ENCODE measurements around the gene TOM1L2.

The TOM1L2 gene

GRCh38 chr17:17886726-17887125 lies 85.5 kb downstream of the TOM1L2 start:
- Histone ChIP-seq H3K27ac (ENCODE audit: insufficient read depth, low read length, poor library complexity, severe bottlenecking) (no peak overlapping the region), H3K27me3 (replicated peaks; ENCODE audit: control insufficient read depth, insufficient read depth, low read length, poor library complexity, severe bottlenecking) (no peaks in the 10 kb centered on the region), H3K4me1 (ENCODE audit: control insufficient read depth, insufficient read depth, low read length, poor library complexity, severe bottlenecking) (no peaks in the 10 kb centered on the region), H3K9me3 (ENCODE audit: control insufficient read depth, low read length) (no peaks in the 10 kb centered on the region), H3K36me3 (ENCODE audit: control insufficient read depth, insufficient read depth, low read length) (peaks cover 40% of the 10 kb centered on the region), H3K4me3 (ENCODE audit: insufficient read depth, low read depth, low read length, poor library complexity, severe bottlenecking) (no peak overlapping the region)
- no peak for DNase-seq

DNA sequence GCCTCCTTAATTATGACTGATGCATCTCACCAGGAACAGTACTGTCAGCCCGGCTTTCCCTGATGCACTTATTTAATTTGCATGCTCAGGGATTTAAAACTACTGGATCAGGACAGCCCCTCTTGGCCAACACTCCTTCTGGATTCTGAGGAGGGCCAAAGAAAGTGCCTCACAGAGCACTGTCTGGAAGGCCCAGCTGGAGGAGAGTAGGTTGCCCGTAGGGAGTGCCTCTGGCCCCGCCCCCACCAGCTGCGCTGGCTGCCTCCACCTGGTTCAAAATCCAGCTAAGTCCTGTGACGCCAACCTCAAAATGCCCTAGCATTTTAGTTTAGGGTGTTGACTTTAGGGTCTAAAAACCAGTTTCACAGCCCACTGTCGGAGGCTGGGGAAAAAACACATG lies 86.0 kb downstream of the TOM1L2 start:
- Histone ChIP-seq H3K4me1 (ENCODE audit: control insufficient read depth, insufficient read depth, low read length, poor library complexity, severe bottlenecking) (no peaks in the 10 kb centered on the region), H3K4me3 (ENCODE audit: insufficient read depth, low read depth, low read length, poor library complexity, severe bottlenecking) (no peak overlapping the region), H3K27me3 (replicated peaks; ENCODE audit: control insufficient read depth, insufficient read depth, low read length, poor library complexity, severe bottlenecking) (no peaks in the 10 kb centered on the region), H3K9me3 (ENCODE audit: control insufficient read depth, low read length) (no peaks in the 10 kb centered on the region), H3K36me3 (ENCODE audit: control insufficient read depth, insufficient read depth, low read length) (peaks cover 39% of the 10 kb centered on the region), H3K27ac (ENCODE audit: insufficient read depth, low read length, poor library complexity, severe bottlenecking) (no peak overlapping the region)
- no peak for DNase-seq

GRCh38 chr17:17884391-17885357 lies 87.5 kb downstream of the TOM1L2 start:
- H3K4me3 ChIP-seq (ENCODE audit: insufficient read depth, low read depth, low read length, poor library complexity, severe bottlenecking): no peak overlapping the region
- H3K9me3 ChIP-seq (ENCODE audit: control insufficient read depth, low read length): no peaks in the 10 kb centered on the region
- H3K27me3 ChIP-seq (replicated peaks; ENCODE audit: control insufficient read depth, insufficient read depth, low read length, poor library complexity, severe bottlenecking): no peaks in the 10 kb centered on the region
- peaks cover 52% of the 10 kb centered on the region for H3K36me3 ChIP-seq (ENCODE audit: control insufficient read depth, insufficient read depth, low read length)
- H3K4me1 ChIP-seq (ENCODE audit: control insufficient read depth, insufficient read depth, low read length, poor library complexity, severe bottlenecking): no peaks in the 10 kb centered on the region
- DNase-seq: no peak
- H3K27ac ChIP-seq (ENCODE audit: insufficient read depth, low read length, poor library complexity, severe bottlenecking): no peak overlapping the region

DNA sequence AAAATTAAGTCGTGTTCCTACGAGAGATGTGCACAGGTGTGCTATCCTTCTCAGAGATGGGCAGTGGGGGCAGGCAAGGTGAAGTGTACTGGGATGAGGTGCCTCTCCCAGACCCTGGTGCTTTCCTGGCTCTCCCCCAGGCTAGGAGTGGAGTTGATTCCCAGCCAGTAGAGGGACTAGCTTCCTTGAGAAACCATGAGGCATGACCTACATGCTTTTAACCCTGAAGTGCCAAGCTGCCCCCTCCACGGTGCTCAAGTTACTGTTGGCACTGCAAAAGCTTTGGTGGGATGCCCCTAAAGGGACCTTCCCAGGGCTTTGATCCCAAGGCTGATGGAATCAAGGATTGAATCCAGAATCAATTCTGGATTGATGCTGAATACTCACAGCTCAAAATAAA lies 88.4 kb downstream of the TOM1L2 start:
- peaks cover 54% of the 10 kb centered on the region for H3K36me3 ChIP-seq (ENCODE audit: control insufficient read depth, insufficient read depth, low read length)

DNA sequence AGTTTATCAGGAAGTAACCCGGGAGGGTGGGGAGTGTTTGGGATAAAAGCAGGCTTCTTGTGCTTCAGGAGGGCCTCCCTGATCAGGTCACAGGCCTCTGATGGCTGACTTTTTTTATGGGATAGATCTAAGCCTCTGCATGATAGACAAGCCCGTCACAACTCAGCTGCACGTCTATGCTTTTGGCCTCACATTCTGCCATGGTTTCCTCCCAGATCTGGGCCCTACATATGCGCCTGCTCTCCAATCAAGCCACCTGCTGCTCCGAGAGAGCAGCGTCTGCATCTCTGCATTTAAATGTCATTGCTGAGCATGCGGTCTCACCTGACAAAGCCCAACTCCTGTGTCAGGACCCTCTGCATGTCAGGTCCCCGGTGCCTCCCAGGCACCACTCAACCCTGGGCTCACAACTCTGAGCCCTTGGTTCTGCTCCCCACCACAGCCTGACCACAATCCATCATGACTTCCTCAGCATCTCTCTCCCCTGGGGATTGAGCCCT lies 90.1 kb downstream of the TOM1L2 start:
- H3K36me3 ChIP-seq (ENCODE audit: control insufficient read depth, insufficient read depth, low read length): peaks cover 66% of the 10 kb centered on the region
- H3K4me3 ChIP-seq (ENCODE audit: insufficient read depth, low read depth, low read length, poor library complexity, severe bottlenecking): no peak overlapping the region
- no peaks in the 10 kb centered on the region for H3K4me1 ChIP-seq (ENCODE audit: control insufficient read depth, insufficient read depth, low read length, poor library complexity, severe bottlenecking)
- no peak for DNase-seq
- H3K27me3 ChIP-seq (replicated peaks; ENCODE audit: control insufficient read depth, insufficient read depth, low read length, poor library complexity, severe bottlenecking): no peaks in the 10 kb centered on the region
- no peaks in the 10 kb centered on the region for H3K9me3 ChIP-seq (ENCODE audit: control insufficient read depth, low read length)
- H3K27ac ChIP-seq (ENCODE audit: insufficient read depth, low read length, poor library complexity, severe bottlenecking): no peak overlapping the region

More for the DNA sequence above, 88.4 kb downstream of the TOM1L2 start:
- DNase-seq: no peak
- H3K27ac ChIP-seq (ENCODE audit: insufficient read depth, low read length, poor library complexity, severe bottlenecking): no peak overlapping the region
- no peak overlapping the region for H3K4me3 ChIP-seq (ENCODE audit: insufficient read depth, low read depth, low read length, poor library complexity, severe bottlenecking)
- no peaks in the 10 kb centered on the region for H3K9me3 ChIP-seq (ENCODE audit: control insufficient read depth, low read length)
- H3K4me1 ChIP-seq (ENCODE audit: control insufficient read depth, insufficient read depth, low read length, poor library complexity, severe bottlenecking): no peaks in the 10 kb centered on the region
- no peaks in the 10 kb centered on the region for H3K27me3 ChIP-seq (replicated peaks; ENCODE audit: control insufficient read depth, insufficient read depth, low read length, poor library complexity, severe bottlenecking)

DNA sequence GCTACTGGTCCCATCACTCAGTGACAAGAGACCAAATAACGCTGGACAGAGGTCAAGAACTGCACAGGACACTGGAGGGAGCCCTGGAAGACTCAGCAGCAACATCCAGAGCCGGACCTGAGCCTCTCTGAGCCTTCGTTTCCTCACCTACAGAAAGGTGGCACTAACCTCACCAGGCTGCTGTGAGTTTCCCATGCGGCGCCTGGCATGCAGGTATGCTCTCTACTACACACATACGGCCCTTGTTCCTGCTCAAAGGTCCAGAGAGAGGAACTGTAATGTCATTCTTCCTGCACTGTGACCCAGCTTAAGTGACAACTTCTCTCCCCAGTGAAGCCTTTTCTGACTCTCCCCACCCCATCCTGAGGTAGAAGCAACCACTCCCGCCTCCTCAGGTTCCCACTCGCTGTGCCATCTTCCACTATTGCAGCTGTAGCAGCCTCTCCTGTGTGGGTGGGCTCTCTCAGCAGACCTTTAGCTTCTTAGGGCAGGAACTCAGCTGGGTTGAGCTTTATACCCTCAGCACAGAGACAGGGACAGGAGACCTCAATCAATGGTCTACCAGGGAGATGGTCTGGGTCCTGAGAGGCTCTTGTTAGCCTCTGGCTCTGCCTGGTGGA lies 91.5 kb downstream of the TOM1L2 start:
- no peaks in the 10 kb centered on the region for H3K4me1 ChIP-seq (ENCODE audit: control insufficient read depth, insufficient read depth, low read length, poor library complexity, severe bottlenecking)
- H3K27ac ChIP-seq (ENCODE audit: insufficient read depth, low read length, poor library complexity, severe bottlenecking): no peak overlapping the region
- peaks cover 73% of the 10 kb centered on the region for H3K36me3 ChIP-seq (ENCODE audit: control insufficient read depth, insufficient read depth, low read length)
- H3K4me3 ChIP-seq (ENCODE audit: insufficient read depth, low read depth, low read length, poor library complexity, severe bottlenecking): no peak overlapping the region
- no peaks in the 10 kb centered on the region for H3K9me3 ChIP-seq (ENCODE audit: control insufficient read depth, low read length)
- no peak for DNase-seq
- H3K27me3 ChIP-seq (replicated peaks; ENCODE audit: control insufficient read depth, insufficient read depth, low read length, poor library complexity, severe bottlenecking): no peaks in the 10 kb centered on the region

GRCh38 chr17:17877529-17878358 lies 94.5 kb downstream of the TOM1L2 start:
- peaks cover 50% of the 10 kb centered on the region for H3K36me3 ChIP-seq (ENCODE audit: control insufficient read depth, insufficient read depth, low read length)
- no peaks in the 10 kb centered on the region for H3K4me1 ChIP-seq (ENCODE audit: control insufficient read depth, insufficient read depth, low read length, poor library complexity, severe bottlenecking)
- H3K27me3 ChIP-seq (replicated peaks; ENCODE audit: control insufficient read depth, insufficient read depth, low read length, poor library complexity, severe bottlenecking): no peaks in the 10 kb centered on the region
- no peak overlapping the region for H3K4me3 ChIP-seq (ENCODE audit: insufficient read depth, low read depth, low read length, poor library complexity, severe bottlenecking)
- no peak for DNase-seq
- no peak overlapping the region for H3K27ac ChIP-seq (ENCODE audit: insufficient read depth, low read length, poor library complexity, severe bottlenecking)
- no peaks in the 10 kb centered on the region for H3K9me3 ChIP-seq (ENCODE audit: control insufficient read depth, low read length)

DNA sequence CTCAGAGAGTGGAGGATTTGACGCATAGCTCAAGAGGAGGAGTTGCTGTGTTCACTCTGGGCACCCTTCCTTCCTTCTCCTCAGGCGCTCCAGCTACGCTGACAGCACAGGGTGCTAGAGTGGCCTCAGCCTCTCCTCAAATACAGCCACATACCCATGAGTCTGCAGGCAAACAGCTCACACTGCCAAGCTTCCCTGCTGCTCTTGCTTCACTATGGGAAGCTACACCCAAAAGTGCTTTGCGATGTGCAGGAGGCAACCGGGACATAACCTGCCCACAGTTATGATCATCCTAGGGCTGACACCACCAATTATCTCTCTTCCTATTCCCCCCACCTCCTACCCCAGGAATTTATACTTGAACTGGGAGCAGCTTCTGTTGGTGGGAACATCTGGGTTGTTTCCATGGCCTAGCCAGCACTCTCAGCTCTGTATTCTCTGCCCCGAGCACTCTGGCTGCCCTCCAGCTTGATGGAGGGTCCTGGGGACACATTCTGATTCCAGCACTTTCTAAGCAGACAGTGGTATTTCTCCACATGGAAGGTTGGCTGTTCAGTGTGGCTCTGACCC lies 95.2 kb downstream of the TOM1L2 start:
- H3K4me1 ChIP-seq (ENCODE audit: control insufficient read depth, insufficient read depth, low read length, poor library complexity, severe bottlenecking): no peaks in the 10 kb centered on the region
- H3K27me3 ChIP-seq (replicated peaks; ENCODE audit: control insufficient read depth, insufficient read depth, low read length, poor library complexity, severe bottlenecking): no peaks in the 10 kb centered on the region
- H3K9me3 ChIP-seq (ENCODE audit: control insufficient read depth, low read length): no peaks in the 10 kb centered on the region
- no peak overlapping the region for H3K4me3 ChIP-seq (ENCODE audit: insufficient read depth, low read depth, low read length, poor library complexity, severe bottlenecking)
- H3K27ac ChIP-seq (ENCODE audit: insufficient read depth, low read length, poor library complexity, severe bottlenecking): no peak overlapping the region
- no peak for DNase-seq
- H3K36me3 ChIP-seq (ENCODE audit: control insufficient read depth, insufficient read depth, low read length): peaks cover 44% of the 10 kb centered on the region

- Histone ChIP-seq H3K4me1 (ENCODE audit: control insufficient read depth, insufficient read depth, low read length, poor library complexity, severe bottlenecking) (no peaks in the 10 kb centered on the region), H3K4me3 (ENCODE audit: insufficient read depth, low read depth, low read length, poor library complexity, severe bottlenecking) (no peak overlapping the region), H3K36me3 (ENCODE audit: control insufficient read depth, insufficient read depth, low read length) (peaks cover 32% of the 10 kb centered on the region), H3K9me3 (ENCODE audit: control insufficient read depth, low read length) (no peaks in the 10 kb centered on the region), H3K27me3 (replicated peaks; ENCODE audit: control insufficient read depth, insufficient read depth, low read length, poor library complexity, severe bottlenecking) (no peaks in the 10 kb centered on the region), H3K27ac (ENCODE audit: insufficient read depth, low read length, poor library complexity, severe bottlenecking) (no peak overlapping the region)
- no peak for DNase-seq
Measured at GRCh38 chr17:17874478-17874877, 97.7 kb downstream of the TOM1L2 start.

Data from effector memory CD4-positive, alpha-beta T cell (primary cell).